ENCODE results near the gene SPINK8.

Gene SPINK8

DNA sequence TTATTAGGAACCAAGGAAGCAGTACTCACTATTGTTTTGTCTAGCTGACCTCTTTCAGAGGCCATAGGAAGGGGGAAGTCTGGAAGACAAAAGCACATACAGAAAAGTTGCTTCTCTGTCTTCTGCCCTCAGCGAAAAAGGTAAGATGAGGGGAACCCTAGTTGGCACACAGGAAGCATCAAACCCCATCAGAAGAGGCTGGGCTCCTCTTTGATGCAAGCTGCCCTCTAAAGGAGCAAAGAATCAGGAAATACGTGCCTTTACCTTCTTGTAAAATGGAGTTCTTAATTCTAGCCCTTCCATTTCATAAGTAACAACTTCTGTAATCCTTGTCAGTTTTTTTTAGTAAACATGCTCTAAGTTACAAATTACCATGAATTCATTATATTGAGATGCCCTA, 12.5 kb downstream of the SPINK8 start:
- no peak for DNase-seq (ENCODE audit: low read depth)

DNA sequence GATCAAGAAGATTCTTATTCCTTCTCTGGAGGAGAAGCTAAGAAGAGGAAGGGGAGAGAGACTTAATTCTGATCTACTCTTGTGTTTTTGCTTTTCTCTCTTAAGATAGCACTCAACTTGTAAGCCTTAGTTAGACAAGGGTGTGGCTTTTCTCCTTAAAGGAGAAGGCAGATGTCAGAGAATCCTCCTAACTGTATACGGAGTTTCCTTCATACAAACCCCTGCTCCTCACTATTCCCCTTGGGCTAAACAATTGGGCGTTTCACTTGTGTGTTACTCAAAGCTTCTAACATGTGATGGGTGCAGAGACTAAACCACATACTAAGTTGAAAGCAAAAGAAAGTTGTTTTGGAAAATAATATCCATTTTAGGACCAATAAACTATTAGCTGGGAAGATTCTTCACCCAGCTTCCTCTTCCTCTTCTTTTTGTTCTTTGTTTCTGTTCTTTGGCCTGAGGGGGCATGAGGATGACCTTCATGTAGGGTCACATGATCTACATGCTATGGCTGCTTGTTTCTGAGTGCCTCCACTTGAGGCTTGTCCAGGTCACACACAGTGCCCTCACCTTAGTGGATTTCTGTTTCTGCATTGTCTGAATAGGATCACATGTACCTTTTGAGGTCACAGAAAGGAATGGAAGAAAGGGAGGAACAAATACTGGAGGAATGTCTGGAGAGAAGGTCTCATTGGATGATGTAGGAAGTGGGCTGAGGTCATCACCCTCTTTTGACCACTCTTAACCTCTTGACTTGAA, 14.6 kb downstream of the SPINK8 start:
- no peak for DNase-seq (ENCODE audit: low read depth)

DNA sequence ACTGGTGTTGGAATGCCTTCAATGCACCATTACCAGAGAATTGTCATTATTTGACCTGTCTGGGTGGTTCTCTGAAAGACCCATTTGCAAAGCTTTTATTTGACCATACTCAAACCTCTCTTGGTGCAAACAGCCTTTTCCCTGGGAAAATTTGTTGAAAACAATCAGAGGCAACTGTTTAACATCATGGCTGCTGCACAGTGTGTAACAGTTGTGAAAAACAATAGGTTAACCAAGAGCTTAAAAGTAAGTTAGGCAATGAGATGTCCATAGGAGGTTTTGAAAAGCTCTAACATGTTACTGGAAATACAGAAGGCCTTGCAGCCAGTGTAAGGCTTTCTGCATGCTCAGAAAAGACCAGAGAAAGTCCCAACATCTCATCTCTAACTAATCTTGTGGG, 18.9 kb downstream of the SPINK8 start:
- no peak for DNase-seq (ENCODE audit: low read depth)

DNA sequence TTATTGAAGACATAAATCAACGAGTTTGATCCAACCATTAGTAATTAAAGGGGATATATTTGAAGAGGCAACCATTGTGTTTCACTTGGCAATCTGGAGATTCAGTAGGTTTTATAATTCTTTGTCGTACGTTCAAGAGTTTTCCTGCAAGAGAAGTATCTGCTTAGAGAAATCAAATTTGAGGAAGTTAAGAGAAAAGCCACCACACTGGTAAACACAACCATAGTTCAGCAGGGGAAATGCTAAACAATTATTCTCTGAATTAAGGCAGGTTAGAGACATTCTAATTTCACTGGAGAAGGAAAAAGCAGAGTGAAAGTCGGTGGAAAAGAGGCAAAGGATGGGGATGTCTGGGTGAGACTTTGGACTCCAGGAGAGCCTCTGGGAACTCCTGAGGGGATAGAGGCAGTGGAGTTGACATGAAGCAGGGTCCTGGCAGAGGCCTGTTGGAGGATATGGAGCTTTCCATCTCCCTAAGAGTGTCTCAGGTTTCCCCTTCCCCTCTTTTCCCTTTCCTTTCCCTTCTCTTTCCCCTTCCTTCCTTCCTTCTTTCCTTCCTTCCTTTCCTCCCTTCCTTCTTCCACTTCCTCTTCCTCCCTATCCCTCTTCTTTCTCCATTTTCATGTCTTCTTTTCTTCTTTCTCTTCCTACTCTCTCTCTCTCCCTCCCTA, 26.5 kb downstream of the SPINK8 start:
- DNase-seq (ENCODE audit: low read depth), result no peak

DNA sequence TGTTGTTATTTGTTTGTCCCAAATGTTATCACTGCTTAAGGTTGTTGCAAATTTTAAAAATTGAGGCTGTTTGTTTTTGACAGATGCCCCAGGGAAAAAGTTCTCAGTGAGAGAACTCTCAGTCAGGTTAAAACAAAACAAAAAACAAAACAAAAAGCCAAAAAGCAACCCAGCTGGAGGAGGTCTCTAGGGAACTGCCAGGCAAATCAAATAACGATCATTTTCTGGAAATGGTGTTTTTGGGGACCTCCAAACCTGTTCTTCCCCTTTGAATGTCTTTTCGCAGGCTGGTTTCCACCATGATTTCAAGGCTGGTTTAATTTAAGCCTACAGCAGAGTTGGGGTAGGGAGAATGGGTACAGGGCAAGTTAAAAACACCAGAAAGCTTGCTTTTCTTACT, 27.2 kb downstream of the SPINK8 start:
- no peak for DNase-seq (ENCODE audit: low read depth)

DNA sequence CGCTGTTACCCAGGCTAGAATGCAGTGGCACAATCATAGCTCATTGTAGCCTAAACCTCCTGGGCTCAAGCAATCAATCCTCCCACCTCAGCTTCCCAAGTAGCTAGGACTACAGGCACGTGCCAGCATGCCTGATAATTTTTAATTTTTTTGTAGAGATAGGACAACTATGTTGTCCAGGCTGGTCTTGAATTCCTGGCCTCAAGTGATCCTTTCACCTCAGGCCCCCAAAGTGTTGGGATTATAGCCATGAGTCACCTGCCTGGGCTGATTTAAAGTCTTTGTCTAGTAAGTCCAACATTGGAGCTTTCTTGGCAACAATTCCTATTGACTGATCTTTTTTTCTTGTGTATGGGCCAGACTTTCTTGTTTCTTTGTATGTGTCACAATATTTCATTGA, 28.1 kb downstream of the SPINK8 start:
- DNase-seq (ENCODE audit: low read depth), result no peak

DNA sequence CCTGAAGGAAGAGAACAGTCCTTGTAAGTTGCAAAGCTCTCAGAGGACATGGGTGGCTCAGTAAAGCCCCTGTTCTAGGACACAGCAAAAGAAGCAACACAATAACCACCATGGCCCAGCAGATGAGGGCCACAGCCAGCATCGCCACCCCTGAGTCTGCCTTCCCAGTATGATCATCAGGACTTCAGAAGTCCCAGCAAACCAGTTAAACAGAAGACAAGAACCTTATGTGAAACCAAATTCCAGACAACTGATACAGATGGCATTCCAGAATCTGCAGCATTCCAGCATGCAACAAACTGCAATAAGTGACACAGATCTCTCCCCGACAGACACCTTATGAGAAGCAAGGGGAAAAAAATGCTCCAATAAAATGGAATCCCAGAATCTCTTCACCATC, 30.4 kb downstream of the SPINK8 start:
- no peak for DNase-seq (ENCODE audit: low read depth)

DNA sequence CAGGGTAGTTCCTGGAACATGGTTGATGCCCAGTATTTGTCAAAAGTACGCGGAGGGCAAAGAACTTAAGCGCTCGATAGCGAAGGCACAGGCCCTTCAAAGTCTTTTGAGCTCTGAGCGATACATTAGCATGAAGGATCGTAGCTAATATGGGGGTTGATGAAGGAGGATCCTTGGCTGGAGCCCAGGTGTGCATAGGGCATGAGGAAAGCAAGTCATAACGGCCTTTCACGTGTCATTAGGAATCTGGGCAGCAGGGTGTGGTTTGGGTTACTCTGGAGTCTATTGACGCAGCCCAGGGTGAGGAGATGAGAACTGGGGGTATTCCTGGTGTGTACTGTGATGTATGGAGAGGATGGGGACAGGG, 31.7 kb downstream of the SPINK8 start:
- no peak for DNase-seq (ENCODE audit: low read depth)

DNA sequence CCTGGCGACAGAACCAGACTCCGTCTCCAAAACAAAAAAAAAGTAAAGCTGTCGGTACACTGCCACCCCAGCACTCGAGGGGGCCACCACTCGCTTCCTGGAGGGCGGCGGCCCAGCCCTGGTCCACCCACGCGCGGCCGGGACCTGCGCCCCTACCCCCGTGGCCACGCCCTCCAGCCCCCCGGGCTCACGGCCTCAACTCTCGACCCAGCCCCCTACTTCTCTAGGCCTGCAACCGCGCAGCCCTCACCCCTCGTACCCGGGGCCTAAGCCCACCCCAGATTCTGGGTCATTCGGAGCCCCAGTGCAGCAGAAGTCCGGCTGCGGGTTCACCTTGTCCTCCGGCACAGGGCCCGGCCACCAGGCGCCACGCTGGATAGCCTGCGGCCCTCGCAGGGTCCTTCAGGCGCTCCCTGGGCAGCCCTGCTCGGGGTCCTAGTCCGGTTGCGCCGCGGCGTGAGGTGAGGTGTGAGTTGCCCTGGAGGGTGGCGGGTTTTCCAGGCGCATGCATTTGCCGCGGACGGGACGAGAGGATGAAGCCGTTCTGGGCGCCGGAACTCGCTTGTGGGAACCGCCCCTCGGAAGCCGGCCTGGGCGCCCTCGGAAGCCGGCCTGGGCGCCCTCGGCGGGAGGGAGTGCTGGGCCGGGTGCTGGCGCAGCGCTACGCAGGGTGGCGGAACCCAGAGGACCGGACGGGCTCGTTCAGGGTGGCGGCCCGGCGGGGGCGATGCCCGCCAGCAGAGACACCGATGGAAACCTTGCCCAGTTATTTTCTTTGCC, 32.3 kb downstream of the SPINK8 start, which contains the start of gene NME6:
Gene NME6, minus strand, starts transcription at position 348 of the 780 bp plus-strand sequence.
- peak; percentile 81 for DNase-seq (ENCODE audit: low read depth)

DNA sequence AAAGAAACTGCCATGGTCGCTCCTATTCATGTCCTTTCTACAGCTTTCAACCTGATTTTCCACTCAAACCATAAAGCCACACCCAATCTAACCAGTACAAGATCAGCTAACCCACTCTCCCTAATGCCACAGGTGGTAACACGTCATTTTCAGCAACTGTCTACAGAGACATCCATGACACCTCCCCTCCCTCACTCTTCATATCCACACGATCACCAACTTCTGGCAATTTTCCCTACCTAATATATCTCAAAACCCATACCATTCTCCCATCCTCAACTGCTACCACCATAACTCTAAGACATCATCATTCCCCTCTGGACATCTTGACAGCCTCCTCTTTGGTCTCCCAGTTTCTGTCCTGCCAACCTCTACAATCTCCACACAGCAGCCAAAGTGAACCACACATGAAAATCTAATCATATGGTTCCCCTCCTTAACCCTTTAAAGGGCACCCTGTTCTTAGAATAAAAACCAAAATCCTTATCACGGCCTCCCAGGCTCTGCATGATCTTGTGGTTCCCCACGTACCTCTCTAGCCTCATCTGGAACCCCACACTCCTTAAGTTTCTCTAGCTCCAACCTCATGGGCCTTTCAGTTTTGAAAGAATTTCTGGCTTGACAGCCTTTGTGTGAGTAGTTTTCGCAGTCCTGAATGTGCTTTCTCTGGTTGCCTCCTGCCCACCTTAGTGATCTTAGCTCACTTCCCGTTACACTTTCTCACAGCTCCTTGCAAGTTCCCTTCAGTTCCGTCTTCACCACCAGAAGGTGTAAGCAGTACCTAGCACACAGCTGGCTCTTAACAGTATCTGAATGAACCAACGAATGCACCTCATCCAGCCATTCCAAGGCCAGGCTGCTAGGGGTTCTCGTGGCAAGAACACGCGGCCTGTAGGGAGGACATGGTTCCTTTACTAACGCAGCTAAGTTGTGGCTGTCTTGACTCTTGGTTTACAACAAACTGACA, 33.4 kb downstream of the SPINK8 start:
- DNase-seq (ENCODE audit: low read depth), result peak; percentile 9

DNA sequence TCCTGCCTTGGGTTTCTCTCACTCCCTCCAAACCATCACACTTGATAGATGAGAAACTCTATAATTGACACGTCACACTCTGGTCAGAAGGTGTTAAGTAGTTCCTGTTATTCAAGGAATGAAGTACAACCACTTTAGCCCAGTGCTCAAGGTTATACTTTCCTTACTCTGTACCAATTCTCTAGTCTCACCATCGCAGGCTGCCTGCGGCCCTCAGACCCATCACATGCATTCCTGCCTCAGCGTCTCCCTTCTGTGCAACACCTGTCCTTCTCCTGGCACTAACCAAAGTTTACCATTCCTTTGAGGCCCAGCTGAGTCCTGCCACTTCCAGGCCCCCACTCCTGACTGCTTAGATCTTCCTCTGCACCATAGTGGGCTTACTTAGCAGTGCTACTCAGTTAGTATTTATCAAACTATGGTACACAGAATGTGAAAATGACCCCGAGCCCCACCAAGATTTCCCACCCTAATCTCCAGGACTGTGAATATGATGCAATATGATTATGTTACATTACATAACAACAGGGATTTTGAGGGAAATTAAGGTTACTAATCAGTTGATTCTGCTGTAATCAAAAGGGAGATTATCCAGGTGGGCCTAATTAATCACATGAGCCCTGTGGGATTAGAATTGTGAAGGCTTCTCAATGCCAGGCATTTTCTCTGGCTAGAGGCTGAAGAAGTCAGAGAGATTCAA, 36.2 kb downstream of the SPINK8 start:
- no peak for DNase-seq (ENCODE audit: low read depth)

DNA sequence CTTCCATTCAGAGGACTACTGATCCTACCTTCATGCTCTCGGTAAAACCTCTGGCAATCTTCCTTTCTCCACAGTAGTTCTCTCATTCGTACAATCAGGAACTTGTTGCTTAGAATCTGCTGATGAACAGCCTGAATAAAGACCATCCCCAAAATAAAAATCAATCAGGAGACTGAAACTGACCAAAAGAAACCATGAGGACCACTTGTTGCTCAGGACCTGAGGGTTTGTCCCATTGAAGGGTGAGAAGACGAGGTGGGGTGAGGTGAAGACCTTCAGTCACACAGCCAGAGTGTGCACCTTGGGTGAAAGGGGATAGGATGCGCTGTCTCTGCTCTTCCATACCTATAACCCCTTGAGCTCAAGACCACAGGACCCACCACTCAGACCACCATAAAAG, 36.8 kb downstream of the SPINK8 start:
- DNase-seq (ENCODE audit: low read depth), result no peak

DNA sequence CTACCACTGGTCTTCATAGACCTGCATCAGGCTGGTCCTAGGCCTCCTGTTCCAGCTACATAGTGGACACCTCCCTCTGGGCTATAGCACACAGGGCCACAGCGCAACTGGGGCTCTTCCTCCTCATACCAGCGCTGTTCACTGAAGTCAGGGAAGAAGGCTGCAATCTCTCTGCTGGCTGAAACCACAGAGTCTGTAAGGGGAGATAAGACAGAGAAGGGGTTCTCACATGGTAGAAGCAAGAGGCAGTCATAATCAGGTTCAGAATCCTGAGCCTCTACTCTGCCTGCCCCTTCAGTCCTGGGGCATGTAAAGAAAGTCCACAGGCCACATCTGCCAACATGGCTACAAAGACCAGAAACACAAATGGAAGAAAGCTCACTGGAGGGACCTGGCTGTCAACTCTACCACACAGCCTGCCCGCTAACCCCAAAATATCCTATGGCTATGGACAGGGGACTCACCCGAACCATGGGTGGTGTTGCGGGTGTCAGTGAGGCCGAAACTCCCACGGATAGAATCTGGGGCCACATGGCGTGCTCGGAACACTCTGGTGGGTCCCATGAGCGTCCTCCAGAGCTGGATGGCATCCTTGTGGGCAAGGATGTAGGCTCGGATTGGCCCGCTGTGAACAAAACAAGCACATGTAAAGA, 38.7 kb downstream of the SPINK8 start:
- DNase-seq (ENCODE audit: low read depth), result no peak

DNA sequence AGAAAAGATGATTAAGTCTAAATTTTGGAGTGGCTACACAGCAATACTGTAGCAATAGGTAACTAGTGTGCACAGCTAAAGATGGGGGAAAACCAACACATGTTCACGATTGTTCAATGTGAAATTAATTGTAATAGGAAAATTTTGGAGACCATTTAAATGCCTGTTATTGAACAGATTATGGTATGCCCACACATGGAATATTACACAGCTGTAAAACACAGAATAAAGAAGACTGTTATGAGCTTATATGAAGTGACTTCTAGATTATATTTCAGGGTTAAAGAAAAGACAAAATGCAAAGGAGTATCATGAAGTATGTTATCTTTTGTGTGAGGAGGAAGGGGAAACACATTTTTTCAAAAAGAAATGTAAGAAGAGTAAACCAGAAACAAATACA, 43.8 kb downstream of the SPINK8 start:
- no peak for DNase-seq (ENCODE audit: low read depth)

DNA sequence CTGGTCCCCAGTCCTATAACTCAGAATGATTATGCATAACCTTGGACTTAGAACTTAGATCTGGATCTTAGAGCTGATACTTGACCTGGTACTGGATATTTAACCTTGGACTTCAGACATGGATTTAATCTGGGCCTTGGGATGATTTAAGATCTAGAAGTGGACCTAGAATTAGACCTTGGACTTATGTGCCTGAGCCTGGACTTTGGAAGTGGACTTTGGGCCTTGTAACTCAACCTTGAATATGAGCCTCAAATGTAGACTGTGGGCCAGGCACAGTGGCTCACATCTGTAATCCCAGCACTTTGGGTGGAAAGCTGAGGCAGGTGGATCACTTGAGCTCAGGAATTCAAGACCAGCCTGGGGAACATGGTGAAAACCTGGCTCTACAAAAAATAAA, 46.4 kb downstream of the SPINK8 start:
- DNase-seq (ENCODE audit: low read depth), result no peak

DNA sequence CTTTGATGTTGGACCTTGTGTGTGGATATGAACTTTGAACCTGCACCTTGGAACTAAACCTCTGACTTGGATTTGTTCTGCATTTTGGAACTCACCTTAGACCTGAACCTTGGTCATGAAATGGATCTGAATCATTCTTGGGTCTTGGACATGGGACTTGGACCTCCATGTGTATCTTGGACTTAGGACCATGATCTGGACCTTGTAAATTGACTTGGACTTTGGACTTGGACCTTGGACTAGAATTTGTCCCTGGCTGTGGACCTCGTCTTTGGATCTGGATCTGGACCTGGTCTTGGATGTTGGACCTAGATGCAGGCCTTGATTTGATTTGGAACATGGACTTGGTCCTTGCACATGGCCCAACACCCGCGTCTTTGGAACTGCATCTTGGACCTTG, 47.2 kb downstream of the SPINK8 start:
- DNase-seq (ENCODE audit: low read depth), result no peak

DNA sequence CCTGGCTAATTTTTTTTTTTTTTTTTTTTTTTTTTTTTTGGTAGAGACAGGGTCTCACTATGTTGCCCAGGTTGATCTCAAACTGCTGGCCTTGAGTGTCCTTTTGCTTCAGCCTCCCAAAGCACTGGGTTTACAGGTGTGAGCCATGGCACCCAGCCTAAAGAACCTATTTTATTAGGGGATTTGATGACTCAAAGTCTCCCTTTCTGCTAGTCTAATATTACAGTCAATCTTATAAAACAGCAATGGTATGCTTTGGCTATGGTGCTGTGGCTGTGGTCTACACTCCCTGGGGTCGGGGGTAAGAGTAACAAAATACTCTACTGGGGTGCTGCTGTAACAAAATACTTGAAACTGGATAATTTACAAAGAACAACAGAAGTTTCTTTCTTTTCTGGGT, 47.8 kb downstream of the SPINK8 start:
- DNase-seq (ENCODE audit: low read depth), result no peak

DNA sequence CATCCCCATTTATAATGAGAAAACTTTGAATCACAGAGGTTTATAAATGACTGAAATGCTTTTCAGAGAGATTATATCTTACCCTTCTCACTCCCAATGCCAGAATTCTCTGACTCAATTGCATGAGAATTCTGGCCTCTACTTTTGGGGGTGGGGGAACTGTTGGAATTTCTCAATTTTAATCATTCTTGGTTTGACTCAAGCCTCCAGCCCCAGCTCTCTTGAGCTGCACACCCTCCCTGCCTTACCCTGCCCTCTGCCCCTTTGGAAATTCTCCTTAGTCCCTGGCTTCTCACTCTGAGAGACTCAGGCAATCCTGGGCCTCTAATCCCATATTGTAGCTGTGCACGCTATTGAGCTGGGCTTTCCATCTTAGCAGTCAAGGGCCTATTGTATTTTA, 48.3 kb downstream of the SPINK8 start:
- no peak for DNase-seq (ENCODE audit: low read depth)

DNA sequence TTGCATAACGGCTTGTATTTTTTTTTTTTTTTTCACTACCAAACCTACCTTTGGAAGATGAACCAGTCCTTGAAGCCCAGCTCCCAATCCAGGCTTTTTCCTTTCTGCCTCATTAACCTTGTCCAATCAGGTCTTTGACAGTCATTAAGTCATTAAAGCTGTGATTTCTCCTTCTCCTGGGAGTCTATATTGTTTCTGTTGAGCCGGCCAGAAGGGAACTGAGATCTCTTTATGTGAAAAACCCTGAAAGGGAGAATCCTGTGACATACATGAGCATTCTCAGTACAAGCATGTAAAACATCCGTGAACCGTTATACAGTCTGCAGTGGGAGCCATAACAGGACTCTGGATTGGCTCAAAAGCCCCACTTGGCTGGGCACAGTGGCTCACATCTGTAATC, 52.6 kb downstream of the SPINK8 start:
- DNase-seq (ENCODE audit: low read depth), result no peak

DNA sequence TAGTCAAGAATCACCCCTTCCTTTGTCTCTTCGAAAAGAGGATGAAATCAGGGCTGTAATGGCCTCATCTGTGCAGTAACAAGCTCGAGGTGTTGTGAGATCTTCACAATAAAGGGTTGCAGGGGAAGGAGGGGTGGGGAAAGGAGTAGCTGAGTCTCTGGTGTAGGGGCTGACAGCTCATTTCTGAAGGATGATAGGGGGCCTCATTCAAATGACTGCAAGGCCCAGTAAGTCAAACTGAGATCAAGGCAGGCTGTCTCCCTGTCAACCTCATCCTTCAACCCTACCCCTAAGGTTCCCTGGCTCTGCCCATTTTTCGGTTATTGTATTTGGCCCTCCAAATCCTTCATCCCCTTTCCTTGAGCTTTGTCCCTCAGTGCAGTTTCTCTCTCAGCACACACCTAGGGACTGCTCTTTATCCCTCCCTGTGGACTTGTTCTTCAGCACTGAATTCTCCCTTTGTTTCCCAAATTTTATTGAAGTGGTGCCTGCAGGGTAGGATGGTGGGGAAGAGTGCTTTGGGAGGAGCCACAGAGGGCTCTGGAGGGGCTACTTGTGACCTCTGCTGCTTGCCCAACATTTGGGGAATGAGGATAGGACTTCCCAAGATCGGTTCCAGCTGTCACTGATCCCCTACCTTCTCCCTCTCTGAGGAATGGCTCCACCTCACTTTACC, 54.4 kb downstream of the SPINK8 start:
- DNase-seq (ENCODE audit: low read depth), result no peak
